Hematopoietic multipotent progenitor cell treated with erythropoietin and hydrocortisone succinate and interleukin-3 and kit ligand, for 4 days (in vitro differentiated cells): Measurements from ENCODE around the gene CLDN9.
A peak's percentile ranks its signal among the peaks of the same experiment; 100 is the strongest.

Source experiments
- DNase-seq: peaks from one replicate; pipeline ENCODE4 v3.0.0-alpha.2; 2015

CLDN9 gene

GRCh38 chr16:2999929-3000328 is 12.8 kb upstream of the CLDN9 start:
- DNase-seq = no peak

GRCh38 chr16:3000540-3000939 is 12.2 kb upstream of the CLDN9 start:
- DNase-seq = no peak

GRCh38 chr16:3001316-3001715 is 11.4 kb upstream of the CLDN9 start:
- DNase-seq = no peak

- peak; percentile 100 for DNase-seq
Observed at GRCh38 chr16:3003582-3004270, 9.0 kb upstream of the CLDN9 start.

GRCh38 chr16:3004319-3004718 is 8.4 kb upstream of the CLDN9 start:
- DNase-seq = peak; percentile 59

- peak; percentile 63 for DNase-seq
Observed at GRCh38 chr16:3004781-3005284, 7.9 kb upstream of the CLDN9 start.

- peak; percentile 89 for DNase-seq
Observed at GRCh38 chr16:3007059-3007956, 5.4 kb upstream of the CLDN9 start.

- peak; percentile 79 for DNase-seq
Observed at GRCh38 chr16:3007957-3008689, 4.6 kb upstream of the CLDN9 start.

- DNase-seq = peak; percentile 41
Observed at GRCh38 chr16:3008690-3009037, 4.1 kb upstream of the CLDN9 start.

GRCh38 chr16:3009568-3010390 is 2.9 kb upstream of the CLDN9 start:
- DNase-seq = no peak

GRCh38 chr16:3010510-3010909 is 2.2 kb upstream of the CLDN9 start:
- DNase-seq = no peak

- no peak for DNase-seq
Observed at GRCh38 chr16:3012246-3012645, 477 bp upstream of the CLDN9 start.

- DNase-seq = no peak
Observed at GRCh38 chr16:3013491-3013951, 798 bp downstream of the CLDN9 start.

- DNase-seq = no peak
Observed at GRCh38 chr16:3013998-3014690, 1.4 kb downstream of the CLDN9 start.

- DNase-seq = no peak
Observed at GRCh38 chr16:3014971-3015370, 2.2 kb downstream of the CLDN9 start.

- peak; percentile 62 for DNase-seq
Observed at GRCh38 chr16:3015865-3016521, 3.3 kb downstream of the CLDN9 start.

- no peak for DNase-seq
Observed at GRCh38 chr16:3017344-3017743, 4.6 kb downstream of the CLDN9 start.

- DNase-seq = peak; percentile 79
Observed at GRCh38 chr16:3017794-3018506, 5.2 kb downstream of the CLDN9 start, which contains the start of gene CLDN6. CLDN6 (minus strand) TSS chr16:3018183; CDS start chr16:3016021, 2,162 bp downstream.

- no peak for DNase-seq
Observed at GRCh38 chr16:3019594-3020246, 7.0 kb downstream of the CLDN9 start.

- DNase-seq = peak; percentile 93
Observed at GRCh38 chr16:3020247-3020603, 7.5 kb downstream of the CLDN9 start, which contains the start of gene TNFRSF12A. TNFRSF12A (plus strand) TSS chr16:3020368; CDS start chr16:3020398, 30 bp downstream.
